ENCODE data around the gene TBX15.
"Not testable (repeated sequence)": the region's sequence is repeated elsewhere in the genome, so short reads cannot be mapped to it uniquely, and the experiment has no call there.

The TBX15 gene

DNA sequence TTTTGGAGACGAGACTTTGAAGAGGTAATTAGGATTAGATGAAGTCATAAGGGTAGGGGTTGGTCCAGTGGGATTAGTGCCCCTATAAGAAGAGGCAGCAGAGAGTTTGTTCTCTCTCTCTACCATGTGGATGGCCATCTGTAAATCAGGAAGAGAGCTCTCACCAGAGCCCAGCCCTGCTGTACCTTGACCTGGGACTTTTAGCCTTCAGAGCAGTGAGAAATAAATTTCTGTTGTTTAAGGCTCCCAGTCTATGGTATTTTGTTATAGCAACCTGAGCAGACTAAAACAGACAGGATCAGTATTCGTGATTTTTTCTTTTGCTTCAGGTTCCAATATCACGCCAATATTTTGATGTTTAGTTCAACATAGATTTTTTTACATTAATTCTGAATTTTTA lies 30.0 kb downstream of the TBX15 start:
- no peak for DNase-seq

- DNase-seq, result not testable (repeated sequence)
Measured at GRCh38 chr1:118957579-118957978, 30.6 kb downstream of the TBX15 start.

GRCh38 chr1:118954301-118954905 lies 33.7 kb downstream of the TBX15 start:
- no peak for DNase-seq

DNA sequence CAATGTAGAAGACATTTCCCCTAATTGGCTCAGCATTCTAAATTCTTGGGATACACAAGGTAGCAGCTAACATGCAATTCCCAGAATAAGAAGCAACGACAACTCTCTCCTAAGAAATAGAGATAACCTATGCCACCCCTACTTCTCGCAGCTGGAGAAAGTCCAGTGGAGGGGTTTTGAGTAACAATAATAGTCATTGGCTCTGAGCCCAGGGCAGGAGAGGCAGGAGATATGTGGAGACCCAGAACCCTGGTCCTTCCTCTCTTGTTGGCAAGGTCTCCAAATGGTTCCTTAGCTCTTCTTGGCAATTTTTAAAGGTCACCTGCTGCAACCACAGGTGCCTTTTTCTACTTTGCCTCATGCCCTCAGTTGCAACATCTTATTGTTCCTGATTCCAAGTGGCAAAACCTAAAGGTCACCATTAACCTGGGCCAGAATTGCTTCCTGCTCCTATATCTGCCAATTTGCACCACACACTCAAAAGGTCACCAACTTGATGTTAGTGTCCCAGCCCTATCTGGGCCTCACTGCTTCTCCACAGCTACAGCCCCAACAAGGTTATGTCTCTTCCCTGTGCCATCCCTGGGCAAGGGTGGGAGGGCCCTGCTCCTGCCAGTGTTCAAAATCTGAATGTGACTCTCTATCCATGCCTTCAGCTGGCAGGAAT lies 36.7 kb downstream of the TBX15 start:
- DNase-seq, result no peak

- DNase-seq, result no peak
Measured at GRCh38 chr1:118949315-118949714, 38.8 kb downstream of the TBX15 start.

DNA sequence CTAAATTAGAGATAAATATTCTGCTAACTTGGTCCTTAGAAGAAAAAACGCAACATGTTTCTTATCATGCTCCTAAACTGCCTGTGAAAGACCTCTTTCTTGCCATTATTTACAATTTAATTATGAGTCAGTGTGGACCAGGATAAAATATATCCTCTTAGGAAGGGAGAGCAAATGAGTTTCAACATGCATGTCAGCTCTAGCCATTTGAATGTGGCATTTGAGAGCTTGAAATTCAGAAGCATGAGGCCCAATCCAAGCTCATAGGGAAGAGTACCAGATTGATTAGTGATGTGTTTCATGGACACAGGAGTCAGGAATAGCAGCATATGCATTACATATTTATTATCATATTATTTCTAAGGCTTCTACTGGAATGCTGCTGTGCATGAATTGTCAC lies 39.3 kb downstream of the TBX15 start:
- DNase-seq, result no peak

- DNase-seq, result no peak
Measured at GRCh38 chr1:118948351-118948750, 39.8 kb downstream of the TBX15 start.

DNA sequence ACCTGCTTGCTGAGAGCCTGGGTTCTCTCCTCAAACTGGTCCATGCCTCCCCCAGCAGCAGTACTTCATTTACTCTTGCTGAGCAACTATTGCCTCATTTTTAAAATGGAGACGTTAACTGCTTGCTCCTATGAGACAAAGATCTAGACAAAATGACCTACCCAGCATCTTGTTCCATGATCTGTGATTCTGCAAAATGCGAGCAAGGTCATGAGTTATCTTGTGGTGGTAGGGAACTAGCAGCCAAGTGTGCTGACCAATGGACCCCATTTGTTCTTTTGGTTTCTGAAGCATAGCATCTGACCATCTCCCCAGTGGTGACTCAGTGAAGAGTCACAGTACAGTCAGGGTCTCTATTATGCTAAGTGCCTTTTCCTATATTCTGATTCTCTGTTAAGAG lies 40.4 kb downstream of the TBX15 start:
- no peak for DNase-seq

DNA sequence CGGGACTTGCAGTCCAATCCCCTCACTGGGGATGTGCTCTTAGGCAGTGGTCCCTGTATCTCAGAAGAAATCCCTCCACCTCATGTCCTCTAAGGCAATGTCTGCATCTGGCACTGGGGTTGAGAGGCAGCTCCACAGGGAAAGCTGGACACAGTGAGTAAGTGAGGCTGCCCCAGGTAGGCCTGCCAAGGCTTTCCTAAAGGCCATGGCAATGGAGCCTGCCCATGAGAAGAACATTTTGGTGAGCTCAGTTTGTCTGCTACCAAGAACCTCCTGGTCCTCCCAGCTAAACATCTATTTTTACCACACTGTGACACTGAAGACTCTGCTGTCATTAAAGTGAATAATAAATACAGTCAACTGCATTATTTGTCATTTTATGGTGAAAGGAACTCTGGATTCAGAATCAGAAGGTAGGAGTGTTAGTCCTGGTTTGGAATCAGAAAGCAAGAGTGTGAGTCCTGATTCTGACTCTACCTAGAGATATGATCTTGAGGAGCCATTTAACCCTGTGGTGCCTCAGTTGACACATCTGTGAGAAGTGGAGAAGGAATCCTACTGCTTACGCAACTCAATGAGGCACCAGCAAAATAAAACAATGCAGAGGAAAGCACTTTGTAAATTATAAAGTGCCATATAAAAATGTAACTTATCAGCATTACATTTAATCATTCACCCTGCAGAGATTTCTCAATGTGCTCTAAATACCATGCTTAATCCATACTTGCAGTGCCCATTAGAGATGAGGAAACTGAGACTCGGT lies 41.0 kb downstream of the TBX15 start:
- no peak for DNase-seq

DNA sequence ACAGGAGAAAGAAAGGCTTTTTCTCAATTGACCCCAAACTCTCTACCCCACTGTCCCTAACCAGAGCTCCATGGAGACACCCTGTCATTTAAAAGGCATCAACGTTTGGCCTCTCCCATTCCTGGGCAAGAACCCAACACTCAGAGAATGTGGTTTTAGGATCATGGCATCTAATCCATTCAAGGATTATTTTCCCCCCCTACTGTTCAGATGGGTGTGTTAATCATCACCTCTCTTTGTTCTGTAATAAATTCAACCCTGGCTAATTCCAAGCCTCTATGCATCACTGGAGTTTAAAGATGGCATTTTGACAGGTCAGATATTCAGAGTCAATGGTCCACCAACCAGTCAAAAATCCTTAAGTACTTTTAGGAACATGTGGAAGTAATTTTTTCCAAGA lies 42.7 kb downstream of the TBX15 start:
- peak in 1 of 2 experiments; percentile 34 for DNase-seq

- DNase-seq, result no peak
Measured at GRCh38 chr1:118944546-118944945, 43.6 kb downstream of the TBX15 start.

GRCh38 chr1:118944133-118944532 lies 44.0 kb downstream of the TBX15 start:
- DNase-seq, result no peak

DNA sequence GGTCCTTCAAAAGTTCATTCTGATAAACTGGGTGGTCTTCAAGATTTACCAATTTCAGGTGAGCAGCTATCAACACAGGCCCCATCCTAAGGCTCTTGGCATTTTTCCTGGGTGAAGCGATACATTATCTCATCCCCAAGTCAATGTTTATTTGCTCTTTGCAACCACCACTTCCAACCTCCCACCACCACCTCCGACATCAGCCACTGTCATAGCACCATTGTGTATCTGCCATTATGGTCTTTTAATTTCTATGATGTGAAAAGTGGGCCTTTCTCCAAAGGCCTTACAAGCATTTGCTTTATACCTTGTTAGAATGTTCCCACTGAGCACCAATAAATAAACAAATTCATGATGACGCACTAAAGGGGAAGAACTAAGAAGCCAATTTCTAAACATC lies 47.2 kb downstream of the TBX15 start:
- no peak for DNase-seq

GRCh38 chr1:118937413-118938072 lies 50.6 kb downstream of the TBX15 start:
- DNase-seq, result no peak

GRCh38 chr1:118934706-118935105 lies 53.4 kb downstream of the TBX15 start:
- DNase-seq, result no peak

- DNase-seq, result no peak
Measured at GRCh38 chr1:118933051-118933781, 54.9 kb downstream of the TBX15 start.

DNA sequence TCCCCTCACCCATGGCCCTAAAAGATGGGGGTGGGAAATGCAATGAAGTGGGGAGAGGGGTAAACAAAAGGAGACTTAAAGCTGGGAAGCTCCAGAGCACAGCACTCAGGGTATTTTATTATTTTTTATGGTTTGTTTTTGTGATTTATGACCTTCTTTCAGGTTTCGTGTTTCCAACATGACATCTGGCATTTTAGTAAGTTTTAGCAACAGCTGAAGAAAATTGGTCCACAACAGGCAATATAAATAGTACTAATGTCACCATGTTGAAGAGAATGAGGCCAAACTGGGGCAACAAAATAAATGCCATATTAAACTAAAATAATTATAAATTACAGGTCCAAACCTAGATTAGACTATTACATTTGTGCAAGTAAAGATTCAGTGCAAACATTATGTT lies 56.3 kb downstream of the TBX15 start:
- DNase-seq, result peak in 1 of 2 experiments; percentile 6

DNA sequence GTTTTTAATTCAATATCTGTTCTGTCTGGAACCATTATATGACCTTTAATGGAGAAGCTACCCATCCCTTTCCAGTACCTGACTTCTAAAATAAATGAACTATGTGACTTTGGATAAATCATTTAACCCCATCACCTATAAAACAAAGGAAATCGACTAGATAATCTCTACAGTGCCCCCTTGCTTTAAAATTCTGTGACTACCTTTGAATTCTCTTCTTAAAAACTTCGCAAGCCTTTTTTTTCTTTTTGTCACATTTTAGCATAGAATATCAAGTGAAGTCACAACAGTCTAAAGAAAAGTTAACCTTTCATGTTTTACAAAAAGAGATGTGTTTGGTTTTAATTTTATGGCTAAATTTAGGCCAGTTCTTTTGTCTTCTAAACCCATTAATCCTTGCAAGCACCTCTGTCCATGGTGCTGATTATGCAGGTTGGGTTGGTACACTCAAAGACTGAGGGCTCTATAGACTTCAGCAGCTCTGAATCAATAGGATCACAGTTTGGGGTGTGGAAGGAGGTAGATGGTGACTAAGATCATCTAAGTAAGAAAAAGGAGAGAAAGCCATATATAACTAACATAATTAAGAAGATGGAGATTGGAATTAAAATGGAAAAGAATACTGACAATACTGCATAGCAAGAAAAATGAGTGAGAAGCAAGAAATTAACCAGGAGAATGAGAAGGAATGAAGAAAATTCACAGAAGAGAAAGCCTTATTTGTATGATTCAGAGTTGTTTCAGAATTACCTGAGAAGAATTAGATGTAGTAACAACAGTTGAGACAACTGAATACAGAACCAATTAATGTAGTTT lies 59.2 kb downstream of the TBX15 start:
- DNase-seq, result no peak

DNA sequence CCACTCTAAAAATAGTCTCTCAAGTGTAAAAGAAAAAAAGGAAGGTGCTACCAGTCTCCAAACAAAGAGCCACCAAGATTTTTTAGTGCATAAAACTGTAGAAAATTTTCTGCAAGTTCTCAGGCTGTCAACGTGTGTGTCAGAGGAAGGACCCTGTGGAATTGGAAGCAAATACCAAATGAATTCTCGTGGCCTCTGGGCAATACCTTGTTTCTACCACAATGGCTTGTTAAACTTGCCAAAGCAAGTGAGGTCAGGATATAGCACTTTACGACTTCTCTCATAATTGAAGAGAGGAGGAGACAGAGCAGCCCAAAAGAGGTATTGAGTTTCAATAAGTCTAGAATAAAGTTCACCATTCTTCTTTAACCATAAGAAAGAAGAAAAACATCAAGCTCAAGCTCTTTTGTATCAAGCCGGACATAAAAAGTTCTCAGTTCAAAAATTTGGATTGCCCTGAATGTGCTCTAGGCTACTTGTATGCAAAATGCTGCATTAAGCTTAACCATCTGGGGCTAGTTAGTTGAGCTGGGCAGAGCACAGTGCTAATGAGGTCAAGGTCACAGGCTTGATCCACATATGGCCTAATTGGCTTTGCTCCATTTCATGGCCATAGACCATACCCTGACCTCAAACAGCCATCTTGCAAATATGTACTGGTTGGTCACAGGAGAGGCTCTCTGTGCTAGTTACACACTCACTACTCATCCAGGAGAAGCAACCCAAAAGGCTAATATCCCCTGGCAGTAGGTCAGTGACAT lies 60.5 kb downstream of the TBX15 start:
- no peak for DNase-seq

DNA sequence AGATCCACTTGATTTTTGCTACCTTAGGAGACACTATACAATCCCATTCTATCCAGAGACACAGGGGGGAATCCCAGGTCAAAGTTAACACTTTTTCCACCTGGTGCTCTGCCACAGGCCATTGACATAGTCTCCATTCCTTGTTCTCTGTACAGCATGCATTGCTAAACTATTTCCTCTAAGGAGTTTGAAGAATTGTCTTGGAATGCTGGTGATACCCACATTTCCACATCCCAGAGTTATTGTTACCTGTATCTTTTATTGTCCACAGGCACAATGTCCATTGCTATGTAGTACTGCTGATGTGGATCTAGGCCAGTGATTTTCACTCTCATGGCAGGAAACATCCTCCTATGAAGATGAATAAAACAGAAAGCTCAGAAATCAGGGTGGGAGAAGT lies 61.9 kb downstream of the TBX15 start:
- DNase-seq, result no peak

DNA sequence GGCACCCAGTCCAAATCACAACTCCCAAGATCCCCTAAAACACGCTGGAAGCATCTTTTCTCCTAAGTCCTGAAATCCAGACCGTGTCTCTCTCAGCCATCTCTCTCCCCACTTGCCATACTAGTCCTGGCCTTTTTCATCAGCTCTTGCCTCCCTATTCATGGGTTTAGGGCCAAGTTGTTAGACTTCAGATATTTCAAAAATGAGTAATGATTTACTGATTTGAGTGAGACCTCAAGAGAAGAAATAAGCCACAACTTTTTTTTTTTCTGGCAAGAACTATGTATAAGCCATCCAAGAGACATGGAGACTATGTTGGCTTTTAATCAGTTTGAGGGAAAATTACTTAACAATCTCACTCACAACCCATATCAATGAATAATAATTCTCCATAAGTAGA lies 62.5 kb downstream of the TBX15 start:
- no peak for DNase-seq

All from NCI-H446 (cell line).